Anterior cingulate cortex (tissue), 58 donors: Measurements from ENCODE around the gene PTK6.
A peak's percentile ranks its signal among the peaks of the same experiment; 100 is the strongest.

Source experiments
- DNase-seq, 58 donors: peaks; one replicate each; lab custom pipeline; 2025; lab: John Stamatoyannopoulos, UW

The PTK6 gene

GRCh38 chr20:63570281-63571086, 33.3 kb upstream of the PTK6 start:
- DNase-seq: no peak

- DNase-seq: peak in 1 of 58 donors; percentile 9
Measured at GRCh38 chr20:63568986-63569949, 32.1 kb upstream of the PTK6 start.

DNA sequence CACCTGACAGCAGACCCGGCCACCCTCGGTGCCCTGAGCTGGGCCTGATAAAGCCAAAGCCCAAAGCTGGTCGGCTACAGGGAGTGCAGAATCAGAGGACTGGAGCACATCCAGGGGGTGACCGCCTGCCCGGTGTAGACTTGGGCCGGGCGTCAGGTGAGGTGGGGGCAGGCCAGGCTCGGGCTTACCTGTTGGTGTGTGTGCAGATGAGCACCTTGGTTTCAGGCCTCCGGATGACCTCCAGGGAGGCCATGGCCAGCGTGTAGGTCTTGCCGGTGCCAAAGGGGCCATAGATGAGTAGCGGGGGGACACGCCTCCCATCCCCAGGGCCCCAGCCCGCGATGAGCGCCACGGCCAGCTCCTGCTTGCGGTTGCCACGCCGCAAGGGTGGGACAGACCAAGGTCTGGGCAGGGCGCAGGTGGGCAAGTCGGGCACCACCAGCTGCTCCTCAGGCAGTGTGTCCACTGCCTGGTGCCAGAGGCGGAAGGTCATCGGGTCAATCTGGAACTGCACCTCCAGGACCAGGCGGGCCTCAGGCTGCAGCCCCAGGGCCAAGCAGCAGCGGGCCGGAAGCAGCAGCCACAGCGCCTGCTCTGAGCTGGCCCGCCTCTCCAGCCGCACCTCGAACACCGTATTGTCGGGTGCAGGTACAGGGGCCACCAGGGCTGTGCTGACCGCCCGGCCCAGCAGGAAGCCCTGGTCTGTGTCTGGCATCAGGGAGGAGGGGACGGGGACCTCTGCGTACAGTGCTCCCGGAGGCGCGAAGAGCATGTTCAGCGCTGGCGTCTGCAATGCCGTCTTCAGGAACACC, 31.2 kb upstream of the PTK6 start:
- no peak for DNase-seq

DNA sequence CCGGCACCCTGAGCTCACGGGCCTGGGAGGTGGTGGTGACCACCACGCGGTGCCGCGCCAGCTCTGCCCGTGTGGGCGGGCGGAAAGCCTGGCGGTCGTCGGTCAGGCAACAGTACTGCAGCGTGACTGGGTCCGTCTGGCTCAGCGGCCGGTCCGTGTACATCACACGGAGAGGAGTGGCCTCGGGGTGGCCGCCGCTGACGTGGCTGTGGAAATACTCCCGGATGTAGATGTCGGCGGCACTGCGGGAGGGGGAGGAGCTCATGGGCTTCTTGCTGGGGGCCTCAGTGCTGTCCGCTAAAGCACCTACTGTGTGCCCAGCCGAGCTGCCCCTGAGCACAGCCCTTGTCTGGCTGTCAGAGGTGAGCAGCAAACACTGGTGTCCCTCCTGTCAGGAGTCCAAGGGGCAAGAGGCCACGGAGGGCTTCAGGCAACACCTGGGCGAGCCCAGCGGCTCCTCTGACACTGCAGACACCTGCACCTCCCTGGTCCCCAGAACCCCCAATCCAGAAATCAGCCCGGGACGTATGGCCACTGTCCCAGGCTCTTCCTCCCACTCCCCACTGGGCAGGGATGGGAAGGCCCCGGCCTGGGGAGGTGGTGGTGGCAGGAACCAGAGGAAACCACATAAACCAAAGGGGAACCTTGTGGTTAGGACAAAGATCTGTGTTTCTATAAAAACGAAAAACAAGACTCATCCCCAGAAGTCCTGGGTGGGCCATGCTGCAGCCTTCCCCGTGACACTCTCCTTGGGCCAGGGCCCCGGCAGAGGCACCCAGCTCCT, 30.4 kb upstream of the PTK6 start:
- DNase-seq: peak in 5 of 58 donors; percentile 5 to 35 (median 13)

DNA sequence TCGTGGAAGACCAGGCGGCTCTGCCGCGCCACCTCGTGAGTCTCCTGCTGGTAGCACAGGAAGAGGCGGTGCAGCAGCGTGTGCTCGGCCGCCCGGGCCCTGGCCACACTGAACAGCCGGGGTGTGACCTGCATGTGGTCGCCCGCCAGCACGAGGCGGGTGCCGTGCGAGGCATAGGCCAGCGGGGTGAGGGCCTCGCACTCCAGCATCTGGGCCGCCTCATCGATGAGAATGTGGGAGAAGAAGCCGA, 29.9 kb upstream of the PTK6 start:
- no peak for DNase-seq

DNA sequence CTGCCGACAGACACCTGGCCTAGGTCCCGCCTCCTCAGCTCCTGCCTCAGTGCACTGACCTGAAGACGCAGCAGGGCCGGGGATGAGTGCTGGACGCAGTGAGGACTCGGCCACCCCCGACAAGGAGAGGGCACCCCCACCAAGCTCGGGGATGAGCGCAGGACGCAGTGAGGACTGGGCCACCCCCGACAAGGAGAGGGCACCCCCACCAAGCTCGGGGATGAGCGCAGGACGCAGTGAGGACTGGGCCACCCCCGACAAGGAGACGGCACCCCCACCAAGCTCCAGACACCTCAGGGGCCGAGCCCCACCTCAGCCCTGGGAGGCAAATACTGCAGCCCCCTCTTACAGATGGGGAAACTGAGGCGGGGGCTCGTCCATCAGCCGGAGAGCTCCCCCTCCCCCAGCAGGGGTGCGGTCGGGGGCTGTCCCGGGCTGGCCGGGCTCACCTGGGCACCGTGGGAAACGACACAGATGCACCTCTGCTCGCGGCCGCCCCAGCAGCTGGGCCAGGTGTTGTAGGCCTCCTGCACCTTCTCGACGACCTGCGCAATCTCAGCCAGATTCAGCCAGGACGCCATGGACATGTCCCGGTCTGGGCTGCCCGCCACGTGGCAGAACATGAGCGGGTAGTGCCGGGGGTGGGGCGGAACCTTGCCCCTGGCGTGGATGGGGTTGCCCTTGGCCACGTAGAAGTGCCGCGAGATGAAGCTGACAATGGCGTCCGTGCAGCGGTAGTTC, 29.4 kb upstream of the PTK6 start:
- DNase-seq: no peak

DNA sequence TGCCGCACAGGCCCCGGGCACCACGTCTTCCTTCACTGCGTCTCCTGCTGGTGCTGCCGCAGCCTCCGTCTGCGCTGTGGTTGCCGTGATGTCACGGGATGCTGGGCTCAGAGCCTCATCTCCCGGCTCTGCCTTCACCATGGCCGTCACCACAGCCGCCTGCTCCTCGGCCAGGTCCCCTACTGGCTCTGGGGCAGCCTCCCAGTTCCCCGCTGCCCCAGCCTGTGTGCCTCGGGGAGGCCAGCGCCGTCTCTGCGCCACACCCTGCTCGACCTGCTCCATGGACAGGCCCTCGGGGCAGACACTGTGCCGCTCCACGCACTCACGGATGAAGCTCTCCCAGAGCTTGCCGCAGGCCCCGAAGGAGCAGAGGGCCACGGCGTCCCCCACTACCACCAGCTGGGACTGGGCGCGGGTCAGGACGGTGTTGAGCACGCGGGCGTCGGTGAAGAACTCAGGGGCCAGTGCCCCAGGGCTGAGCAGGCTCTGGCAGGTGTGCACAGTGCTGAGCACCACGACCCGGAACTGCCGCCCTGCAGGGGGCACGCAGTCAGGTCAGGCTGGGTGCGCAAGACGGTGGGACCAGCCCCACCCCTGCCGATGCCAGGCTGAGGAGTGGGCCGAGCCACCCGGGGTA, 28.6 kb upstream of the PTK6 start:
- no peak for DNase-seq

GRCh38 chr20:63565021-63565698, 28.0 kb upstream of the PTK6 start:
- no peak for DNase-seq

GRCh38 chr20:63564036-63564810, 27.0 kb upstream of the PTK6 start:
- DNase-seq: no peak

DNA sequence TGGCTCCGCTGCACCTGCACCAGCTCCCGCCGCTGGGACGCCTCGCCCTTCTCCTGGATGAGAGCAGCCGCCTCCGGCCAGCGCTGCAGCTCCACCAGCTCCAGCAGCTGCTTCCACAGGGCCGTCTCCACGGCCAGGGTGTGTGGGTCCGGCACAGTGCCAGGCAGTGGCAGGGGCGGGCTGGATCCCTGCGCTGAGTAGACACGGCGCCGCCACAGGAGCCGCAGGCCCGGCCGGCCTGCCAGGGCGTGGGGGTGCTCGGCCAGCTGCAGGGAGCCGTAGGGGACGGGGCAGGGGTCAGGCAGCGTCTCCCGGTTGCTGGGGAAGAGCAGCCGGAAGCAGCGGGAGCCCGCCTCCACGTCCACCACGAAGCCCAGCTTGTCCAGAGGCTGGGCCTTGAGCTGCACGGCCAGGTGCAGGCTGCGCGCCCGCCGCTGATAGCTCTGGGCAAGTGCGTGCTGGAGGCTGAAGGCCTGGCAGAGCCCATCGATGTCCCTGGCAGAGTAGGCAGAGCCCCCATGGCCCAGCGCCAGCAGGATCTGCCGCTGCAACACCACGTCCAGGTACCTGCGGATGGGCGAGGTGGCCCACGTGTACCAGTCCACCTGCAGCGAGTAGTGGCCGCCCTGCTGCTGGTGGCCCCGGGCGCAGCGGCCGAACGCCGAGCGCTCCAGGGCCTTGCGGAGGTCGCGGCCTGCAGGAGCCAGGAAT, 26.2 kb upstream of the PTK6 start:
- DNase-seq: no peak

DNA sequence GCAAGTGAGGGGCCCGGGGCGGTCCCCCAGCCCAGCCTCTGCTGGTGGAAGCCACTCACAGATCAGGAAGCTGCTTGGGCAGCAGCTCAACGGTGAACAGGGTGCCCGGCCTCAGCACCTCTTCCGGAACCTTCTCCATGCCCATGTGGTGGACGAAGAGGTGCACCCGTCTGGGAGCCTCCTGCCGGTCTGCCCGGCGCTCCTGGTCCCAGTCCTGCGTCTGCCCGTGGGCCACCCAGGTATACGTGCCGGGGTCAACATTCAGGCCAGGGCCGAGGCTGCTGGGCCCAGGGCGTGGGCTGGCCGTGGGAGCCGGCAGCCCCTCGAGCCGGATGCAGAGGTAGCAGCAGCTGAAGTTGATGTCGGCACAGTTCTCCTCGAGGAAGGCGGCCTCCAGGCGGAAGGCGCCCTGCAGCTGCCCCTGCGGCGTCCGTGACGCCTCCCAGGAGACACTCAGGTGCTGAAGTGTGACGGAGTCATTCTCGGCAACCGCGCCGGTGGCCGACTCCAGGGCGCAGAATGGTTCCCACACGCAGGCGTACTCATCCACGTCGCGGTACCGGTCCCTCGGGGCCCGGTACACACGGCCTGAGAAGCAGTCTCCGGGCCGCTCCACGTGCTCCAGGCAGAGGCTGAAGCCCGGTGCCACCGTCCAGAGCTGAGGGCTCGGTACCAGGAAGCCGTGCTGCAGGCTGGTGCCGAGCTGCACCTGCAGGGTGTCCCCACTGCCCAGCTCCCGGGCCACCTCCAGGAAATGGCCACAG, 25.5 kb upstream of the PTK6 start:
- DNase-seq: no peak

DNA sequence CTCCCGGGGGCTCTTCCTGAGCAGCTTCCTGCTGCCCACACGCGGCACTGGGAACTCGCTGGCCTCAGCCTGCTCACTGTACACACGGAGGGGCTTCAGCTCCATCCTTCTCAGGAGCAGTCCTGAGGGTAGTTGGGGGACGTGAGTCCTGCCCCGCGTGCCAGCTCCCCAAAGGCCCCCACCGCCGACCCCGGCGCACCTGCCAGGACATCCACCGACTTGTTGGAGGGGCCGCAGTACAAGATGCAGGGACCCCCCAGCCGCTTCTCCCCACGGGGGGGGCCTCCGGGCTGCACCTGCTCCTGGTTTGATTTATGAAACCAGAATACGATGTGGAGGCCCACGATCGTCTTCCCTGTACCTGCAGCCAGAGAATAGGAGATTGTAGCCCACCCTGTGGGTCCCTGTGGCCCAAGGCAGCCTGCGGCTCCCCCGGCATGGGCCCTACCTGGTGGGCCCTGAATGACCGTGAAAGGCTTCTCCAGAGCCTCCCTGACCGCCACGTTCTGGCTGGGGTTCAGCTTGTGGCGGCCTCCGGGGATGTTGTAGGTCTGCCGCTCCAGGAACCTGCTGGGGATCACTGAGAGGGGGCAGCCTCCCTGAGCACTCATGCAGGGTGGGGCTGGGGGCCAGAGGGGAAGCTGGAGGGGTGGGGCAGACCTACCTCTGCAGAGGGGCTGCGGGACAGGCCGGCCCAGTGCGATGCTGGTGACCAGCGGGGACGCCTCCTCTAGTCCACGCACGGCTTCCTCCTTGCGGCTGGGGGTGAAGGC, 24.6 kb upstream of the PTK6 start:
- no peak for DNase-seq

DNA sequence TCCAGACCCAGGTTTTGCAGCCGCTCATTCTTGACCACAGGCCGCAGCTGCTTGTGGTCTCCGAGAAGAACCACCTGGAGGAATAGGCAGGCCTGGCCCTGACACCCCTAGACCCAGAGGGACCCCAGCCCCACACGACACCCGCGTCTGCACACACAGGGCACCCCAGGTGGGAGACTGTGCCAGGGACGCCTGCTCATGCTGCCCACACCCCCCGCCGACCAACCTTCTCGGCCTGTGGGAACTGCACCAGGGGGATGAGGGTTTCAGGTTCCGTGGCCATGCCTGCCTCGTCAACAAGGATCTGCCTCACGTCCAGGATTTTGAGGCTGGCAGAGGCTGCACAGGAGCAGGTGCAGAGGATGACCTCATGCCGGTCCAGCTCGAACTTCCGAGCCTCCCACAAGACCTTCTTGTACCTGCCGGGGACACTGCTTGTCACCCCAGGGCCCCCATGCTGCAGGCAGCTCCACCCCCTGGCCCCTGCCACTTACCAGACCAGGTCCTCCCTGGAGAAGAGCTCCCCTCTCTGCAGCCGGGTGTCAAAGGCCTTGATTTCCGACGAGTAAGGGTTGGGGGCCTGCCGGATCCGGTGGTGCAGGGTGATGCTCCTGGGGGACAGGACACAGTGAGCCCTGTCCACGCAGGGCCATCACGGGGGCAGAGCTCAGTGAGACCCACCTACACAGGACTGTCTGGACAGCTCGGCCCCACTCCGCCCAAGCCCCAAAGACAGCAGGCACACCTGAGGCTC, 23.9 kb upstream of the PTK6 start:
- DNase-seq: no peak

DNA sequence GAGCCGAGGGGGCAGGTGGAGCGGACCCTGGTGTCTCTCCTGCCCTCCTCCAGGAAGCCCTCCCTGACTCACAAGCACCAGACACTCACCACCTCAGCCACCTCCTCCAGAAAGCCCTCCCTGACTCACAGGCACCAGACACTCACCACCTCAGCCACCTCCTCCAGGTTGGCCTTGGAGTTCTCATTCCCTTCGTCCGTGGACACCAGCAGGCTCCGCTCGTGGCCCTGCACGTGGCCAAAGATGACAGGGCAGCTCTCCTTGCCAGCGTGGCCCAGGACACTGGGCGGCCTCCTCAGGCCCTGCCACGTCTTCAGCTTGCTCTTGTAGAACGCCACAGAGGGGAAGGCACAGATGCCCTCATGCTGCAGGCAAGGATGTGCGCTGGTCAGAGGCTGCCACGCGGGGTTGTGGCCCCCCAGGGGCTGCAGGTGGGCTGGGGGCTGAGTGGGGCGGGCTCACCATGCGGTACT, 23.2 kb upstream of the PTK6 start:
- DNase-seq: no peak
